Keratinocyte (primary cell): ENCODE measurements around the gene APCS. TPM values are rescaled to one million over a fixed set of nuclear protein-coding genes. Genes with fewer than 3 reads are reported as not detected.

ENCODE experiments used
- DNase-seq: peaks from one replicate; pipeline ENCODE4 v3.0.0-alpha.2; 2011; ENCODE audit warnings: low read depth, missing footprints, low spot score
- FAIRE-seq: peaks from 2 replicates; lab custom pipeline; 2011; peaks lifted over from hg19 to GRCh38; lab: Jason Lieb, UNC
- H2AFZ ChIP-seq: 2 replicates; pipeline ENCODE4 v1.6.0; 2012; ENCODE audit warnings: low read length, control low read depth, inconsistent platforms; ENCODE audit not compliant: control insufficient read depth
- H3K27ac ChIP-seq: 2 replicates; pipeline ENCODE4 v1.5.1; 2011; ENCODE audit warnings: low read length; ENCODE audit not compliant: control insufficient read depth, insufficient read depth
- H3K27me3 ChIP-seq: 3 replicates; pipeline ENCODE4 v1.6.0; 2011; ENCODE audit warnings: low read length; ENCODE audit not compliant: control insufficient read depth, insufficient read depth; ENCODE audit errors: extremely low read depth
- H3K36me3 ChIP-seq, 2 experiments: 2 replicates in 1 of 2; 3 replicates in 1 of 2; pipeline ENCODE4 v1.5.1; 2011; ENCODE audit warnings: low read length in 2 of 2, mild to moderate bottlenecking in 1 of 2; ENCODE audit not compliant: control insufficient read depth in 2 of 2, insufficient read depth in 2 of 2; ENCODE audit errors: extremely low read depth in 1 of 2
- H3K4me1 ChIP-seq: 3 replicates; pipeline ENCODE4 v1.5.1; 2011; ENCODE audit warnings: low read length; ENCODE audit not compliant: control insufficient read depth, insufficient read depth; ENCODE audit errors: extremely low read depth
- H3K4me2 ChIP-seq: 3 replicates; pipeline ENCODE4 v1.6.0; 2011; ENCODE audit warnings: low read depth, low read length; ENCODE audit not compliant: control insufficient read depth, insufficient read depth; ENCODE audit errors: extremely low read depth
- H3K4me3 ChIP-seq, 3 experiments: fragments of 200-600 bp in 1 of 3; sonication (generic) in 1 of 3; 2 replicates in 2 of 3; 3 replicates in 1 of 3; pipeline ENCODE4 v1.5.1; 2011 to 2016; ENCODE audit warnings: low read length in 3 of 3, mild to moderate bottlenecking in 3 of 3, control low read depth in 2 of 3, inconsistent platforms in 1 of 3, low read depth in 1 of 3, mixed read lengths in 1 of 3, mixed run types in 1 of 3, moderate library complexity in 1 of 3; ENCODE audit not compliant: control insufficient read depth in 2 of 3, insufficient read depth in 2 of 3; ENCODE audit errors: extremely low read depth in 1 of 3
- H3K79me2 ChIP-seq: 2 replicates; pipeline ENCODE4 v1.6.0; 2012; ENCODE audit warnings: low read length; ENCODE audit not compliant: control insufficient read depth, insufficient read depth
- H3K9ac ChIP-seq: 3 replicates; pipeline ENCODE4 v1.6.0; 2011; ENCODE audit warnings: low read length; ENCODE audit not compliant: control insufficient read depth, insufficient read depth; ENCODE audit errors: extremely low read depth
- H3K9me1 ChIP-seq: 3 replicates; pipeline ENCODE4 v1.6.0; 2011; ENCODE audit warnings: low read length; ENCODE audit not compliant: control insufficient read depth, insufficient read depth; ENCODE audit errors: extremely low read depth
- H3K9me3 ChIP-seq: 2 replicates; pipeline ENCODE4 v1.5.1; 2012; ENCODE audit warnings: low read depth, low read length; ENCODE audit not compliant: control insufficient read depth
- H4K20me1 ChIP-seq: 3 replicates; pipeline ENCODE4 v1.6.0; 2011; ENCODE audit warnings: low read length; ENCODE audit not compliant: control insufficient read depth, insufficient read depth; ENCODE audit errors: extremely low read depth
- EZH2 ChIP-seq: IDR thresholded peaks from one replicate; pipeline ENCODE4 v1.6.1; 2012; ENCODE audit warnings: inconsistent platforms, mild to moderate bottlenecking, low read length, moderate library complexity
- dilution Hi-C: fragments of 300-500 bp; cut with MboI; formaldehyde crosslinking; loops from one replicate; pipeline ENCODE4 v1.7.0; 2020; ENCODE audit warnings: low sequenced_read_pairs; ENCODE audit not compliant: extremely low pct_ligation_motif_present
- polyA plus RNA-seq, 5 experiments: library from polyadenylated mRNA; depleted of rRNA in 3 of 5; stranded (reverse) in 3 of 5; stranded (forward) in 1 of 5; unstranded in 1 of 5; fragments of >200 nt; gene quantifications; 1 replicate in 1 of 5; 2 replicates in 3 of 5; 3 replicates in 1 of 5; pipeline versions ENCODE4 v1.2.1 to v1.2.3, GENCODE V29; 2011 to 2012; ENCODE audit warnings: missing spikeins in 2 of 5, low read depth in 1 of 5, low replicate concordance in 1 of 5
- TF ChIP-seq, protein P1 (sequence below), 3 experiments: IDR thresholded peaks in 1 of 3; conservative IDR thresholded peaks in 1 of 3; optimal IDR thresholded peaks in 1 of 3; 2 replicates in 2 of 3; 3 replicates in 1 of 3; pipeline versions ENCODE3 to v1.5.1; 2011; ENCODE audit warnings: low read length in 3 of 3, mild to moderate bottlenecking in 3 of 3, moderate library complexity in 2 of 3, control low read depth in 1 of 3, inconsistent platforms in 1 of 3; ENCODE audit not compliant: insufficient read depth in 2 of 3; ENCODE audit errors: extremely low read depth in 1 of 3

The APCS gene
- polyA plus RNA-seq, 1 donor (not counting 4 experiments of a cell fraction or from before 2014, with no cell fraction given): not detected

- Histone ChIP-seq H3K27ac (no peak overlapping the region), H3K9me1 (no peaks in the 10 kb centered on the region), H3K79me2 (no peaks in the 10 kb centered on the region), H3K36me3 (no peaks in the 10 kb centered on the region), H2AFZ (no peak overlapping the region), H3K4me1 (no peaks in the 10 kb centered on the region), H3K9ac (no peak overlapping the region), H3K4me2 (no peak overlapping the region), H4K20me1 (no peaks in the 10 kb centered on the region), H3K27me3 (no peaks in the 10 kb centered on the region), H3K4me3 (no peak overlapping the region), H3K9me3 (no peaks in the 10 kb centered on the region)
- DNase-seq: no peak
- no peak for TF ChIP-seq EZH2
- TF ChIP-seq, protein P1, sequence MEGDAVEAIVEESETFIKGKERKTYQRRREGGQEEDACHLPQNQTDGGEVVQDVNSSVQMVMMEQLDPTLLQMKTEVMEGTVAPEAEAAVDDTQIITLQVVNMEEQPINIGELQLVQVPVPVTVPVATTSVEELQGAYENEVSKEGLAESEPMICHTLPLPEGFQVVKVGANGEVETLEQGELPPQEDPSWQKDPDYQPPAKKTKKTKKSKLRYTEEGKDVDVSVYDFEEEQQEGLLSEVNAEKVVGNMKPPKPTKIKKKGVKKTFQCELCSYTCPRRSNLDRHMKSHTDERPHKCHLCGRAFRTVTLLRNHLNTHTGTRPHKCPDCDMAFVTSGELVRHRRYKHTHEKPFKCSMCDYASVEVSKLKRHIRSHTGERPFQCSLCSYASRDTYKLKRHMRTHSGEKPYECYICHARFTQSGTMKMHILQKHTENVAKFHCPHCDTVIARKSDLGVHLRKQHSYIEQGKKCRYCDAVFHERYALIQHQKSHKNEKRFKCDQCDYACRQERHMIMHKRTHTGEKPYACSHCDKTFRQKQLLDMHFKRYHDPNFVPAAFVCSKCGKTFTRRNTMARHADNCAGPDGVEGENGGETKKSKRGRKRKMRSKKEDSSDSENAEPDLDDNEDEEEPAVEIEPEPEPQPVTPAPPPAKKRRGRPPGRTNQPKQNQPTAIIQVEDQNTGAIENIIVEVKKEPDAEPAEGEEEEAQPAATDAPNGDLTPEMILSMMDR (optimal IDR thresholded peaks at IDR 0.05 in 1 of 3, IDR thresholded peaks at IDR 0.05 in 1 of 3, conservative IDR thresholded peaks at IDR 0.05 in 1 of 3; ENCODE audit: extremely low read depth in 1 of 3, insufficient read depth in 2 of 3, low read length in 3 of 3): no peak
- no peak for FAIRE-seq
- dilution Hi-C loops: no loop called here
These were observed 26.1 kb upstream of the APCS start for GRCh38 chr1:159561497-159561896.

DNA sequence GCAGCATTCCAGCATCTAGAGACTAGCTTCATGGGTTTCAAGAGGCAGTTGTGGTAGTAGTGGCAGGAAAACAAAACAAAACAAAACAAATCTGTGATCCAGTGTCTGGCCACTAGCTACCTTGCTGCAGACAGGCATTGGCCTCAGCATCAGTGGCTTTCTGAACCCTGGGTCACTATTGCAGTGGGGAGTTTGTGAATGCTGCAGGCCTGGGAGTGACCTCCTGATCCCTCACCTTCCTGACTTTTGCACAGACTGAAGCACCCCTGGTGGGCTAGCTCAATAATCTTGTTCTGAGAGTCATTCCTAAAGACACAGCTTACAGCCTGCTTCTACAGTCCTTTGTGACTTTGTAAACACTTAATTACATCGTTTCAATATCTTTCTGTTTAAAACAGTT is 24.9 kb upstream of the APCS start:
- TF ChIP-seq, protein P1 (optimal IDR thresholded peaks at IDR 0.05 in 1 of 3, IDR thresholded peaks at IDR 0.05 in 1 of 3, conservative IDR thresholded peaks at IDR 0.05 in 1 of 3; ENCODE audit: extremely low read depth in 1 of 3, insufficient read depth in 2 of 3, low read length in 3 of 3): no peak
- TF ChIP-seq EZH2: no peak
- FAIRE-seq: no peak
- no peak overlapping the region for H3K4me3 ChIP-seq

More for the DNA sequence above, 24.9 kb upstream of the APCS start:
- no peaks in the 10 kb centered on the region for H3K79me2 ChIP-seq
- DNase-seq: no peak
- H3K4me1 ChIP-seq: no peaks in the 10 kb centered on the region
- no peak overlapping the region for H3K27ac ChIP-seq
- H3K36me3 ChIP-seq: no peaks in the 10 kb centered on the region
- no peaks in the 10 kb centered on the region for H3K9me1 ChIP-seq
- H3K9ac ChIP-seq: no peak overlapping the region
- H3K27me3 ChIP-seq: no peaks in the 10 kb centered on the region
- dilution Hi-C loops: no loop called here
- no peaks in the 10 kb centered on the region for H3K9me3 ChIP-seq
- no peak overlapping the region for H2AFZ ChIP-seq
- no peak overlapping the region for H3K4me2 ChIP-seq
- H4K20me1 ChIP-seq: no peaks in the 10 kb centered on the region
